ENCODE measurements around the gene PRSS22. TPM values are rescaled to one million over a fixed set of nuclear protein-coding genes. Genes with fewer than 3 reads are reported as not detected.

PRSS22 gene
- total and polyA plus RNA-seq, 10 of the 15 experiments (the other 5 are each of a cell fraction or from before 2014, with no cell fraction given), result not detected

GRCh38 chr16:2825906-2826305 lies 32.1 kb downstream of the PRSS22 start (continued):
- TF ChIP-seq, protein P1, sequence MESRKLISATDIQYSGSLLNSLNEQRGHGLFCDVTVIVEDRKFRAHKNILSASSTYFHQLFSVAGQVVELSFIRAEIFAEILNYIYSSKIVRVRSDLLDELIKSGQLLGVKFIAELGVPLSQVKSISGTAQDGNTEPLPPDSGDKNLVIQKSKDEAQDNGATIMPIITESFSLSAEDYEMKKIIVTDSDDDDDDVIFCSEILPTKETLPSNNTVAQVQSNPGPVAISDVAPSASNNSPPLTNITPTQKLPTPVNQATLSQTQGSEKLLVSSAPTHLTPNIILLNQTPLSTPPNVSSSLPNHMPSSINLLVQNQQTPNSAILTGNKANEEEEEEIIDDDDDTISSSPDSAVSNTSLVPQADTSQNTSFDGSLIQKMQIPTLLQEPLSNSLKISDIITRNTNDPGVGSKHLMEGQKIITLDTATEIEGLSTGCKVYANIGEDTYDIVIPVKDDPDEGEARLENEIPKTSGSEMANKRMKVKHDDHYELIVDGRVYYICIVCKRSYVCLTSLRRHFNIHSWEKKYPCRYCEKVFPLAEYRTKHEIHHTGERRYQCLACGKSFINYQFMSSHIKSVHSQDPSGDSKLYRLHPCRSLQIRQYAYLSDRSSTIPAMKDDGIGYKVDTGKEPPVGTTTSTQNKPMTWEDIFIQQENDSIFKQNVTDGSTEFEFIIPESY (IDR thresholded peaks at IDR 0.05), result no peak

DNA sequence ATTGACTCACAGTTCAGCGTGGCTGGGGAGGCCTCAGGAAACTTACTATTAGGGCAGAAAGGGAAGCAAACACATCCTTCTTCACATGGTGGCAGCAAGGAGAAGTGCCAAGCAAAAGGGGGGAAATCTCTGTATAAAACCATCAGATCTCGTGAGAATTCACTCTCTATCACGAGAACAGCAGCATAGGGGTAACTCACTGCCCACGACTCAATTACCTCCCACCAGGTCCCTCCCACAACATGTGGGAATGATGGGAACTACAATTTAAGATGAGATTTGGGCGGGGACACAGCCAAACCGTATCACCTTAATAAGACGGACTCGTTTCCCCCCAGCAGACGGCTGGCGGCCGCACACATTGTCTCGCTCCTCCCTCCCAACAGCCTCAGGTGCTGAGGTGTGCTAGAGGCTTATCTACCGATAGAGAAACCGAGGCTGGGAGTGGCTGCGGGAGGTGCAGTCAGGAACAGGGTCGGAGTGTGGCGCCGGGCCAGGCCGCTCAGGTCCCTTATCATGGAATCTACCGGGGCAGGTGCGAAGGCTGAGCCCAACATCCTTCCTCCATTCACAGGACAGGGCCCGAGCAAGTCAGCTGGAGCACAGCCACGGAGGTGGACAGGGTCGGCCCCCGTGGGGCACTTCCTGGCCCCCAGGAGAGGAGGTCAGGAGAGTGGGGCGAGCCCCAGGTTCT lies 32.8 kb downstream of the PRSS22 start:
- DNase-seq (ENCODE audit: low read depth, low spot score), result no peak
- ChIA-PET CTCF (interaction anchor here (0.6 to 1.2 kb wide), 2 partner anchors 13 to 1720 kb away, joined by 3 to 4 read pairs; no protein-coding TSS in a partner anchor), SMC1A (ENCODE audit: uncharacterized antibody, unreplicated experiment) (no interaction called here), RAD21 (ENCODE audit: unreplicated experiment) (no interaction called here), POLR2A (no interaction called here)
- Histone ChIP-seq H3K27me3 (replicated peaks in 1 of 2; ENCODE audit: control insufficient read depth in 2 of 2, insufficient read depth in 2 of 2, low read length in 1 of 2) (no peaks in the 10 kb centered on the region), H3K9me3 (replicated peaks; ENCODE audit: control insufficient read depth, insufficient read depth, low read length) (no peaks in the 10 kb centered on the region), H3K9ac (ENCODE audit: control insufficient read depth, insufficient read depth, low read length) (no peak overlapping the region), H3K79me2 (ENCODE audit: control insufficient read depth, insufficient read depth, low read length) (no peaks in the 10 kb centered on the region), H3K27ac (ENCODE audit: control insufficient read depth, insufficient read depth) (no peak overlapping the region), H2AFZ (ENCODE audit: control insufficient read depth, low read depth, low read length) (no peak overlapping the region), H3K4me2 (ENCODE audit: control insufficient read depth, insufficient read depth) (no peak overlapping the region), H3K36me3 (ENCODE audit: control insufficient read depth in 2 of 2, insufficient read depth in 2 of 2, low read length in 1 of 2) (no peaks in the 10 kb centered on the region), H3K4me3 (no peak overlapping the region), H4K20me1 (ENCODE audit: control insufficient read depth, insufficient read depth) (no peaks in the 10 kb centered on the region), H3K4me1 (ENCODE audit: control insufficient read depth, insufficient read depth, low read length) (peaks cover 4% of the 10 kb centered on the region; the same call in 1 of the 2 replicates)
- intact Hi-C loops (cut with micrococcal nuclease; ENCODE audit: unreplicated experiment) (no loop called here), in situ Hi-C loops (cut with MboI) (no loop called here)
- ATAC-seq, result no peak
- FAIRE-seq, result no peak
- WGBS (ENCODE audit: insufficient coverage, insufficient replicate concordance, low lambda C conversion rate, missing lambda C conversion rate), result 57% methylated on average over 26 of the region's 26 CpGs
- no TSS peak for BruUV-seq (replicated peaks)
- TF ChIP-seq ZNF207 (IDR thresholded peaks at IDR 0.05; ENCODE audit: borderline replicate concordance), result no peak
- no peak for TF ChIP-seq ZNF622 (IDR thresholded peaks at IDR 0.05)
- TF ChIP-seq, protein P2, sequence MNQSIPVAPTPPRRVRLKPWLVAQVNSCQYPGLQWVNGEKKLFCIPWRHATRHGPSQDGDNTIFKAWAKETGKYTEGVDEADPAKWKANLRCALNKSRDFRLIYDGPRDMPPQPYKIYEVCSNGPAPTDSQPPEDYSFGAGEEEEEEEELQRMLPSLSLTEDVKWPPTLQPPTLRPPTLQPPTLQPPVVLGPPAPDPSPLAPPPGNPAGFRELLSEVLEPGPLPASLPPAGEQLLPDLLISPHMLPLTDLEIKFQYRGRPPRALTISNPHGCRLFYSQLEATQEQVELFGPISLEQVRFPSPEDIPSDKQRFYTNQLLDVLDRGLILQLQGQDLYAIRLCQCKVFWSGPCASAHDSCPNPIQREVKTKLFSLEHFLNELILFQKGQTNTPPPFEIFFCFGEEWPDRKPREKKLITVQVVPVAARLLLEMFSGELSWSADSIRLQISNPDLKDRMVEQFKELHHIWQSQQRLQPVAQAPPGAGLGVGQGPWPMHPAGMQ (IDR thresholded peaks at IDR 0.05; ENCODE audit: borderline replicate concordance), result no peak
- TF ChIP-seq SREBF2 (IDR thresholded peaks at IDR 0.05; ENCODE audit: low read length), result no peak
- TF ChIP-seq POU2F2 (IDR thresholded peaks at IDR 0.05; ENCODE audit: borderline replicate concordance, low read depth, low read length), result no peak
- no peak for TF ChIP-seq NR2C1 (IDR thresholded peaks at IDR 0.05)
- no peak for TF ChIP-seq TARDBP (IDR thresholded peaks at IDR 0.05; ENCODE audit: borderline replicate concordance)
- TF ChIP-seq TAF1 (IDR thresholded peaks at IDR 0.05; ENCODE audit: borderline replicate concordance, low read depth, low read length), result no peak
- no peak for TF ChIP-seq CHD1 (IDR thresholded peaks at IDR 0.05; ENCODE audit: low read depth, low read length)
- TF ChIP-seq, protein P3, sequence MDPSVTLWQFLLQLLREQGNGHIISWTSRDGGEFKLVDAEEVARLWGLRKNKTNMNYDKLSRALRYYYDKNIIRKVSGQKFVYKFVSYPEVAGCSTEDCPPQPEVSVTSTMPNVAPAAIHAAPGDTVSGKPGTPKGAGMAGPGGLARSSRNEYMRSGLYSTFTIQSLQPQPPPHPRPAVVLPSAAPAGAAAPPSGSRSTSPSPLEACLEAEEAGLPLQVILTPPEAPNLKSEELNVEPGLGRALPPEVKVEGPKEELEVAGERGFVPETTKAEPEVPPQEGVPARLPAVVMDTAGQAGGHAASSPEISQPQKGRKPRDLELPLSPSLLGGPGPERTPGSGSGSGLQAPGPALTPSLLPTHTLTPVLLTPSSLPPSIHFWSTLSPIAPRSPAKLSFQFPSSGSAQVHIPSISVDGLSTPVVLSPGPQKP (IDR thresholded peaks at IDR 0.05; ENCODE audit: low read depth, low read length), result no peak
- TF ChIP-seq GATAD2B (conservative IDR thresholded peaks at IDR 0.05; ENCODE audit: low read depth), result no peak
- no peak for TF ChIP-seq BACH1 (IDR thresholded peaks at IDR 0.05; ENCODE audit: borderline replicate concordance)
- TF ChIP-seq BCL11A (IDR thresholded peaks at IDR 0.05; ENCODE audit: low read depth, low read length), result no peak
- TF ChIP-seq IKZF2 (IDR thresholded peaks at IDR 0.05), result no peak
- TF ChIP-seq PAX5 (IDR thresholded peaks at IDR 0.05; ENCODE audit: borderline replicate concordance, low read depth, low read length), result no peak
- no peak for TF ChIP-seq JUND (IDR thresholded peaks at IDR 0.05; ENCODE audit: low read depth, low read length)
- TF ChIP-seq RCOR1 (conservative IDR thresholded peaks at IDR 0.05; ENCODE audit: low read depth, low read length), result no peak

All from GM12878 (cell line).